Sigmoid colon (tissue), 4 donors: ENCODE results near the gene CHSY3.

Experiments
- CTCF ChIP-seq, 4 experiments: fragments of 450-650 bp in 3 of 4; fragments of 200-600 bp in 1 of 4; IDR thresholded peaks; one replicate each; pipeline ENCODE4 v1.5.1; 2016 to 2019; ENCODE audit warnings: antibody characterized with exemption in 4 of 4, mild to moderate bottlenecking in 3 of 4, moderate library complexity in 2 of 4
- EP300 ChIP-seq, 4 donors: sonication (generic); formaldehyde crosslinking; IDR thresholded peaks; one replicate each; pipeline ENCODE4 v1.6.1; 2017; ENCODE audit warnings: antibody characterized with exemption in 4 of 4
- POLR2A ChIP-seq, 2 donors: fragments of 450-650 bp; IDR thresholded peaks; one replicate each; pipeline ENCODE4 v1.6.1; 2016; ENCODE audit warnings: antibody characterized with exemption in 2 of 2, mild to moderate bottlenecking in 2 of 2, moderate library complexity in 2 of 2
- POLR2AphosphoS5 ChIP-seq, 4 donors: sonication (generic); formaldehyde crosslinking; IDR thresholded peaks; one replicate each; pipeline ENCODE4 v1.6.1; 2017; ENCODE audit warnings: antibody characterized with exemption in 4 of 4

GRCh38 chr5:129902816-129903215 lies 1.4 kb upstream of the CHSY3 start:
- TF ChIP-seq POLR2AphosphoS5 (IDR thresholded peaks at IDR 0.05) (no peak), CTCF (IDR thresholded peaks at IDR 0.05) (no peak), POLR2A (IDR thresholded peaks at IDR 0.05) (no peak), EP300 (IDR thresholded peaks at IDR 0.05) (no peak)
